DOHH2 (cell line): ENCODE data around the gene GINS2.

Experiments
- EZH2phosphoT487 ChIP-seq: fragments of 200-600 bp; sonication (generic); IDR thresholded peaks from 2 replicates; pipeline ENCODE4 v1.6.1; 2017; ENCODE audit warnings: borderline replicate concordance, mild to moderate bottlenecking, antibody characterized with exemption, low read length, moderate library complexity, mixed read lengths
- TF ChIP-seq, protein P1 (sequence below): fragments of 200-600 bp; sonication (generic); IDR thresholded peaks from one replicate; pipeline ENCODE4 v1.5.1; 2014; ENCODE audit warnings: antibody characterized with exemption, mild to moderate bottlenecking, low read depth, low read length; ENCODE audit not compliant: poor library complexity, severe bottlenecking

- TF ChIP-seq, protein P1, sequence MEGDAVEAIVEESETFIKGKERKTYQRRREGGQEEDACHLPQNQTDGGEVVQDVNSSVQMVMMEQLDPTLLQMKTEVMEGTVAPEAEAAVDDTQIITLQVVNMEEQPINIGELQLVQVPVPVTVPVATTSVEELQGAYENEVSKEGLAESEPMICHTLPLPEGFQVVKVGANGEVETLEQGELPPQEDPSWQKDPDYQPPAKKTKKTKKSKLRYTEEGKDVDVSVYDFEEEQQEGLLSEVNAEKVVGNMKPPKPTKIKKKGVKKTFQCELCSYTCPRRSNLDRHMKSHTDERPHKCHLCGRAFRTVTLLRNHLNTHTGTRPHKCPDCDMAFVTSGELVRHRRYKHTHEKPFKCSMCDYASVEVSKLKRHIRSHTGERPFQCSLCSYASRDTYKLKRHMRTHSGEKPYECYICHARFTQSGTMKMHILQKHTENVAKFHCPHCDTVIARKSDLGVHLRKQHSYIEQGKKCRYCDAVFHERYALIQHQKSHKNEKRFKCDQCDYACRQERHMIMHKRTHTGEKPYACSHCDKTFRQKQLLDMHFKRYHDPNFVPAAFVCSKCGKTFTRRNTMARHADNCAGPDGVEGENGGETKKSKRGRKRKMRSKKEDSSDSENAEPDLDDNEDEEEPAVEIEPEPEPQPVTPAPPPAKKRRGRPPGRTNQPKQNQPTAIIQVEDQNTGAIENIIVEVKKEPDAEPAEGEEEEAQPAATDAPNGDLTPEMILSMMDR = no peak
- no peak for TF ChIP-seq EZH2phosphoT487
Measured at GRCh38 chr16:85689950-85690320, 1.2 kb upstream of the GINS2 start.
